SK-N-SH (cell line): ENCODE data around the gene PRKN.

Source experiments
- FOXM1 ChIP-seq: IDR thresholded peaks from 2 replicates; pipeline ENCODE4 v1.4.0; 2012; ENCODE audit warnings: low read depth, mild to moderate bottlenecking
- YY1 ChIP-seq: IDR thresholded peaks from 2 replicates; pipeline ENCODE4 v1.4.0; 2012; ENCODE audit warnings: low read depth, mild to moderate bottlenecking

GRCh38 chr6:162700966-162701365 lies 26.6 kb downstream of the PRKN start:
- TF ChIP-seq FOXM1 (no peak), YY1 (no peak)
